ENCODE data around the gene EZH1. TPM values are rescaled to one million over a fixed set of nuclear protein-coding genes. Genes with fewer than 3 reads are reported as not detected.

EZH1 gene
- total and polyA plus RNA-seq, 2 of the 4 experiments (the other 2 are of a cell fraction) = 17.6 to 27.3 TPM

DNA sequence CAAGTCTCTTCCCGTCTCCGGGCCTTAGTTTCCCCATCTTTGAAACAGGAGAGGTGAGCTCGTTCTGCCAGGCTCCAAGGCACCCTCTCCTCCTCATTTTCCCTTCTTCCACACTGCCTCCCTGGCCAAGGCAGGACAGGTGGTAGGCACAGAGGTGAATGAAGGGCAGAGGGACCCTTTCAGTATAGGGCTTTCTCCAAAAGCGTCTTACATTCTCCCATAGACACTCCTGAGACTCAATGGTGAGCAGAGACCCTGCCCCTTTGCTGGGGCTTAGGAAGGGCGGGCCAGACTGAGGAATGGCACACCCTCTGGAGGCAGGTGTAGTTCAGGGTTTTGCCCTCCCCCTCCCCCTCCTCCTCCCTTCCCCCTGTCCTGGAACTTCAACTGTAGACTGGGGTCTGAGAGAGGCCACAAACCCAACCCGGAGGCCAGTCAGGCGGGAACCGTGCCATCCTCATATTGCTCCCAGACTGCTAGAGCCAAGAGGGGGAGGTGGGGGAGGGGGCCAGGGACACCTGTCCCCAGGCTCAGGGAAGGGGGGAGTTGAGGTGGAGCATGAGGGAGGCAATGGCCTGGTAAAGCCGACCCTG is 70.0 kb downstream of the EZH1 start:
- Histone ChIP-seq H3K23ac (ENCODE audit: low read depth, low read length) (peak overlapping the region; percentile 73; the same call in 1 of the 2 replicates), H3K27ac (ENCODE audit: insufficient read depth, low read length) (0 out of 2 replicates have a peak overlapping the region, but pooled peaks have one; percentile 1), H2AK5ac (ENCODE audit: low read depth, low read length) (peak overlapping the region; percentile 83), H2AFZ (replicated peaks; ENCODE audit: low read length, poor library complexity) (no peak overlapping the region), H3K14ac (replicated peaks; ENCODE audit: low read depth, low read length) (peak overlapping the region; percentile 69), H3K9ac (ENCODE audit: low read depth, low read length) (peak overlapping the region; percentile 24; the same call in 1 of the 2 replicates), H3K56ac (ENCODE audit: extremely low read depth, insufficient read depth, low read length) (no peak overlapping the region), H2AK9ac (replicated peaks; ENCODE audit: low read depth, low read length, poor library complexity) (peak overlapping the region; percentile 71), H2BK15ac (ENCODE audit: low read depth, low read length) (no peak overlapping the region; the same call in 2 of the 3 replicates), H3K79me1 (ENCODE audit: low read depth in 1 of 2, low read length in 2 of 2) (peaks cover 12 to 70% of the 10 kb centered on the region in 2 experiments; a peak in 3 of 4 replicates), H2BK120ac (ENCODE audit: low read depth, low read length) (peak overlapping the region; percentile 44; the same call in 1 of the 2 replicates), H4K8ac (ENCODE audit: low read depth in 2 of 2, low read length in 2 of 2) (peak overlapping the region in 1 of 2 experiments; percentile 17; a peak in 1 of 4 replicates), H3K27me3 (ENCODE audit: control insufficient read depth, insufficient read depth, low read length) (no peaks in the 10 kb centered on the region), H4K20me1 (ENCODE audit: insufficient read depth, low read length) (peaks cover 34% of the 10 kb centered on the region), H2BK5ac (ENCODE audit: low read depth, low read length, poor library complexity, severe bottlenecking) (no peak overlapping the region), H3K4me2 (ENCODE audit: low read depth, low read length) (peak overlapping the region; percentile 79), H4K5ac (ENCODE audit: low read depth, low read length) (no peak overlapping the region), H3K18ac (ENCODE audit: low read depth, low read length) (no peak overlapping the region), H3K9me1 (ENCODE audit: insufficient read depth, low read length) (peaks cover 4% of the 10 kb centered on the region), H3K4me1 (ENCODE audit: control insufficient read depth, insufficient read depth, low read length) (peaks cover 26% of the 10 kb centered on the region), H3K9me3 (ENCODE audit: control insufficient read depth, insufficient read depth, low read length) (no peaks in the 10 kb centered on the region), H3K4ac (ENCODE audit: low read depth, low read length) (peak overlapping the region; percentile 42), H4K91ac (ENCODE audit: insufficient read depth, low read depth, low read length) (no peak overlapping the region), H3K4me3 (ENCODE audit: insufficient read depth, low read depth, low read length) (peak overlapping the region; percentile 82), H2BK20ac (ENCODE audit: low read depth, low read length) (no peak overlapping the region), H3K36me3 (ENCODE audit: control insufficient read depth, insufficient read depth, low read length) (peaks cover 32% of the 10 kb centered on the region)
- dilution Hi-C loops (cut with HindIII; ENCODE audit: low sequenced_read_pairs, unreplicated experiment) = no loop called here
- TF ChIP-seq POLR2A (IDR thresholded peaks at IDR 0.05; ENCODE audit: low read depth, low read length) (no peak), BHLHE40 (IDR thresholded peaks at IDR 0.05; ENCODE audit: low read depth, low read length) (no peak), CHD1 (IDR thresholded peaks at IDR 0.05; ENCODE audit: low read depth, low read length) (no peak), NFE2L2 (IDR thresholded peaks at IDR 0.05; ENCODE audit: low read depth, low read length) (no peak), SMC3 (IDR thresholded peaks at IDR 0.05; ENCODE audit: low read depth, low read length) (no peak), RFX5 (IDR thresholded peaks at IDR 0.05; ENCODE audit: low read depth, low read length) (no peak), MAZ (IDR thresholded peaks at IDR 0.05; ENCODE audit: borderline replicate concordance, low read depth, low read length) (no peak)
- TF ChIP-seq, protein P1, sequence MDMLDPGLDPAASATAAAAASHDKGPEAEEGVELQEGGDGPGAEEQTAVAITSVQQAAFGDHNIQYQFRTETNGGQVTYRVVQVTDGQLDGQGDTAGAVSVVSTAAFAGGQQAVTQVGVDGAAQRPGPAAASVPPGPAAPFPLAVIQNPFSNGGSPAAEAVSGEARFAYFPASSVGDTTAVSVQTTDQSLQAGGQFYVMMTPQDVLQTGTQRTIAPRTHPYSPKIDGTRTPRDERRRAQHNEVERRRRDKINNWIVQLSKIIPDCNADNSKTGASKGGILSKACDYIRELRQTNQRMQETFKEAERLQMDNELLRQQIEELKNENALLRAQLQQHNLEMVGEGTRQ (IDR thresholded peaks at IDR 0.05; ENCODE audit: low read depth, low read length) = no peak
- TF ChIP-seq, protein P2, sequence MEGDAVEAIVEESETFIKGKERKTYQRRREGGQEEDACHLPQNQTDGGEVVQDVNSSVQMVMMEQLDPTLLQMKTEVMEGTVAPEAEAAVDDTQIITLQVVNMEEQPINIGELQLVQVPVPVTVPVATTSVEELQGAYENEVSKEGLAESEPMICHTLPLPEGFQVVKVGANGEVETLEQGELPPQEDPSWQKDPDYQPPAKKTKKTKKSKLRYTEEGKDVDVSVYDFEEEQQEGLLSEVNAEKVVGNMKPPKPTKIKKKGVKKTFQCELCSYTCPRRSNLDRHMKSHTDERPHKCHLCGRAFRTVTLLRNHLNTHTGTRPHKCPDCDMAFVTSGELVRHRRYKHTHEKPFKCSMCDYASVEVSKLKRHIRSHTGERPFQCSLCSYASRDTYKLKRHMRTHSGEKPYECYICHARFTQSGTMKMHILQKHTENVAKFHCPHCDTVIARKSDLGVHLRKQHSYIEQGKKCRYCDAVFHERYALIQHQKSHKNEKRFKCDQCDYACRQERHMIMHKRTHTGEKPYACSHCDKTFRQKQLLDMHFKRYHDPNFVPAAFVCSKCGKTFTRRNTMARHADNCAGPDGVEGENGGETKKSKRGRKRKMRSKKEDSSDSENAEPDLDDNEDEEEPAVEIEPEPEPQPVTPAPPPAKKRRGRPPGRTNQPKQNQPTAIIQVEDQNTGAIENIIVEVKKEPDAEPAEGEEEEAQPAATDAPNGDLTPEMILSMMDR (conservative IDR thresholded peaks at IDR 0.05; ENCODE audit: low read depth, low read length) = no peak
- no peak for DNase-seq
- in situ Hi-C loops (cut with MboI; ENCODE audit: low sequenced_read_pairs) = loop anchor here (25.0 kb wide), 1 partner anchor 637 kb away; no protein-coding TSS in a partner anchor
- BruUV-seq (replicated peaks) = no TSS peak
- ChIA-PET CTCF (interaction anchor here (1.0 kb wide), 1 partner anchor 18 kb away, joined by 3 read pairs; no protein-coding TSS in a partner anchor), POLR2A (ENCODE audit: unreplicated experiment) (no interaction called here)
- no peak for ATAC-seq (ENCODE audit: low read depth)
- WGBS, 2 experiments (ENCODE audit: extremely low coverage in 2 of 2, insufficient read length in 1 of 2) = no CpG with 5 or more reads among the region's 9 CpGs
- intact Hi-C loops (cut with micrococcal nuclease) = no loop called here

All from IMR-90 (cell line).